HG02943 (cell line): Measurements from ENCODE around the gene MTHFD1L.
"Not testable (repeated sequence)": the region's sequence is repeated elsewhere in the genome, so short reads cannot be mapped to it uniquely, and the experiment has no call there.

Experiments
- ATAC-seq: cut with Tn5 transposase; IDR thresholded peaks from one replicate; pipeline ENCODE4 v1.9.1; 2021; ENCODE audit warnings: mild to moderate bottlenecking, low read depth, moderate library complexity; ENCODE audit not compliant: unreplicated experiment

The MTHFD1L gene

DNA sequence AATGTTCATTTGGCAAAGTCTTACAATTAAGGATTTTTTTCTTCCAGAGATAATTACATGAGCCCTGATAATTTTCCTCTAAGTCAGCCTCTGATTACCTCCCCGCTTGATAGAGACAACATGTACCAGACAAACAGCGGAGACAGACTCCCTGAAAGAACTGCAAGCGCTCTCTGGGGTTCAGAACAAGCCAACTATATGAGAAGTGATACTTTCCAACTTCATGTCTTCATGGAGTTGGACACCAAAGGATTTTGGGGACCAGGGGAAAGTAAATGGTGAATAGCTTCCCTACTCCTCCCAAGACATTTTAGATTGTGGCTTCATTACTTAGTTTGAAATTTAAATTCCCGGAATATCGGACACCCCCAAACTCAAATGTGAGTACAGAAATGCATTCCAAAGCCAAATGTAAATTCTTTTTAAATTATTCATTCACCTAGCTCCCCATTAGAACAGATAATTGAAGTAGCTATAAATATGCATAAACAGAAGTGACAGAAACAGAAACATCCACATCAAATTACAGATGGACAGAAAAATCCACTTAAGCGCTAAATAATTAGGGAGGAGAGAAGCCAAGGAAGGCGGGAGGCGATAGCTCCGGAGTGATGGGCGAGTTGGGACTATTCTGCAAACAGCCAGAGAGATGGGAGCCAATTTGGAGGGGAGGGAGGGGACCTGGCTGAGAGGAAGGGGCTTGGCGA is 244.5 kb downstream of the MTHFD1L start:
- ATAC-seq: no peak

DNA sequence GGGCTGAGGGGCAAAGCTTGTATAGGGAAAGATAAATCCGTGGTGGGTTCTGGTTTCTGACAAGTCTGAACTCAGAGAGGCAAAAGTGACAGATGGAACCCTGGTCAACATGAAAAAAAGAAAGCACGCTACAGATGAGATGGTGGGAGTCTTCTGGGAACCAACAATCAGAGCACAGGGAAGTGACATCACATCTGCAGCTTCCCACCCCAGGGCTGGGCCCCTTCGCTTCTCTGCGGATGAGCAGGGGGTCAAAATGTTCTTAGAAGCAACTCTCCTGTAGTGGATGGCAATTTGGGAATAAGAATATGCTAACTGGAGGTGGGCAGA is 245.0 kb downstream of the MTHFD1L start:
- ATAC-seq: no peak

DNA sequence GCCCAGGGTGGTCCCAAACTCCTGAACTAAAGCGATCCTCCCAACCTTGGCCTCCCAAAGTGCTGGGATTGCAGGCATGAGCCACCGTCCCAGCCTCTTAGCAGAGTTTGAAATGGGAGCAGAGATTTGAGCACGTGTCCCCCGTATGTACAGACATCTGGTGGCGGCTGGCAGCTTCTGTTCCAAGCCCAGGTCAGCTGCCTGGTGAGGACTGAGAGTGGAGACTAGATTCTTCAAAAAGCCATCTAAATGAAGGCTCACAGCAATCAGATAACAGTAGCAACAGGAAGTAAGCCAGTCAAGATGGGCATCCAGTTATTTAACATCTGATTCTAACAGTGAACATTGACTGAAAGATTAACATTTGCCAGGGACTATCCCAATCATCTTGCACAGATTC is 246.2 kb downstream of the MTHFD1L start:
- no peak for ATAC-seq

DNA sequence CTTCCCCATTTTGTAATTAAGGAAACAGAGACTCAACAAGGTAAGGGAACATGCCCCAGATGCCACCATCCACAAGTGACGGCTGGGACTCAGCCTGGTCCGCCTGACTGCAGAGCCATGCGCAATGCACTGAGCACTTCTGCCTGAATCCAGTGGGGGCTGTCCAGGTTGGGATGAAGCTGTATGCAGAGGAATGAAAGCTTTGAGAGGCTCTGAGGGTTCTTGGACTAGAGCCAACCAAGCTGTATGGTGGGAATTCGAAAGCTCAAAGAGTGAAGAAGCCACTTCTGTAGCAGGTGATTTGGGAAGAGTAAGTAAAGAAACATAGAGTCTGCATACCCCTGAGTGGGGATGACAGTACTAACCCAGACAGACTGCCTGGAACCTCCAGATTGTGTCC is 246.6 kb downstream of the MTHFD1L start:
- ATAC-seq: no peak

DNA sequence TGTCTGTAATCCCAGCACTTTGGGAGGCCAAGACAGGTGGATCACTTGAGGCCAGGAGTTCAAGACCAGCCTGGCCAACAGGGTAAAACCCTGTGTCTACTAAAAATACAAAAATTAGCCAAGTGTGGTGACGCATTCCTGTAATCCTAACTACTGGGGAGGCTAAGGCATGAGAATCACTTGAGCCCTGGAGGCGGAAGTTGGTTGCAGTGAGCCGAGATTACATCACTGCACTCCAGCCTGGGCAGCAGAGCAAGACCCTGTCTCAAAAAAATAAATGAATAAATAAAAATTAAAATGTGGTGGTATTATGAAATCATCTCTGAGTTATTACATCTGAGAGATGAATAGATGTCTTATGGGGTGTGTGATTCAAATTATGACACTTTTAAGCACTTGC is 247.4 kb downstream of the MTHFD1L start:
- ATAC-seq: not testable (repeated sequence)

DNA sequence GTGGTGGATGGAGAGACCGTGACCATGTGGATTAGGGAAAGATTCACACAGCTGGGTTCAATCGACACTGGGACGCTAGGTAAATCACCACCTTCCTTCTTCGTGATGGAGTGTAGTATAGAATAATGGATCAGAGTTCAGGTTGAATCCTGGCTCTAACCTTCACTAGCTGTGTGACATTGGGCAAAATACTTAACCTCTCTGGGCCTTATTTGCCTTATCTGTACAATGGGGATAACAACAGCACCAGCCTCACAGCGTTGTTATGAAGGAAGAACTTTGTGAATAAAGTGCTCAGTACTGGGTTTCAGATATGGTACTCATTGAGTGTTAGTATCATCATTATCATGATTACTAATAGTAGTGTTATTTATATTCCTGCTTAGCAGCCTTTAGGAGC is 248.1 kb downstream of the MTHFD1L start:
- ATAC-seq: no peak

DNA sequence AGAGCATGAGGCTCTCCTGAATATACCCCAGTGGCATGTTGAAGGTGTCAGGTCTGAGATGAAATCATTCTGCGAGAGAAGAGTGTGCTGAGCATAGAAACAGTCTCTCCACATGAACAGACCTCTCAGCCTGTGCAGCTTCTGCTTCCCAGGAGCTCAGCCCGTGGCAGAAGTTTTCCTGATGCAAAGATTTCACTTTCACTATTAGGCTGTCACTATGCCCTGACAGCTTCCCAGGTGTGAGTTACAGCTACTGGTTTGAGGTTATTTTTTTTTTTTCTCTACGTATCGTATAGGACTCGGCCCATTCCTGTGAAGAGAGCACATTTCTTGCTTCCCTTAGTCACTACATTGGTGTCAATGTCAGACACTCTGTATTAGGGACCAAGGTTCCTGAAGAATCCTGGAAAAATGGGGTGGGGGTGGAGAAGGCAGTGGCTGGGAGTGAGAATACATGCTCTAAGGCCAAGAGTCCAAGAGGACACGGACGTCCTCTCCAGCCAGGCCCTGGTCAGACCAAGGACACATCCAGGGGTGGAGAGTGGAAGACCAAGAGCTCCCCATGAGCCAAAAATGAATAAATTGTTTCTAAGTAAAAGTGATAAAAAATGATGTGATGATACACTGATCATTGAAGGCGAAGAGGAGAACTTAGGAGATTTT is 253.1 kb downstream of the MTHFD1L start:
- ATAC-seq: no peak

DNA sequence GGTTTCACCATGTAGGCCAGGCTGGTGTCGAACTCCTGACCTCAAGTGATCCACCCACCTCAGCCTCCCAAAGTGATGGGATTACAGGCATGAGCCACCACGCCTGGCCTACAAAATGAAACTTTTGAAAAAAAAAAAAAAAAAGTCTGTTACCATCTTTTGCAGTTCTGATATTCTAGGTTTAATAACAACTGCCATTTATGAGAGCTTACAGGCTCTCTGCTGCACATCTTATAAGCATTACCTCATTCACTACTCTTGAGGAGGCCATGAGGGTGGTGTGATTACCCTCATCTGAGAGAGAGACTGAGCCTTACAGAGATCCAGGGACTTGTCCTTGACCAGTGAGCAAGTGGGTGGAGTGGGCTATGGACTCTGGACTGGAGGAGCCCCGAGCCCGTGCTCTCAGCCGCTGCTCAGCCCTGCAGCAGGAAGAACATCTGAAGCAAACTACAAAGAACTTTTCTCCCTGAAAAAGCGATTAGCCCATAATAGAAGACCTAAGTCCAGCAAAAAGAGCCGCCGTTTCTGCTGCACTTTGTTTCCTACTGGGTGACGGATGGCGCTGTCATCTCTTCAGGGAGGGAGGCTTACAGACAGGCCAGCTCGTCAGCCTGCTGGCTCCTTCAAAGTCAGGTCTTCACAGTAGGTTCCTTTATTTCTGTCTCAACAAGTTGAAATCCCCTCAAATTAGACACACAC is 254.5 kb downstream of the MTHFD1L start:
- ATAC-seq: no peak

DNA sequence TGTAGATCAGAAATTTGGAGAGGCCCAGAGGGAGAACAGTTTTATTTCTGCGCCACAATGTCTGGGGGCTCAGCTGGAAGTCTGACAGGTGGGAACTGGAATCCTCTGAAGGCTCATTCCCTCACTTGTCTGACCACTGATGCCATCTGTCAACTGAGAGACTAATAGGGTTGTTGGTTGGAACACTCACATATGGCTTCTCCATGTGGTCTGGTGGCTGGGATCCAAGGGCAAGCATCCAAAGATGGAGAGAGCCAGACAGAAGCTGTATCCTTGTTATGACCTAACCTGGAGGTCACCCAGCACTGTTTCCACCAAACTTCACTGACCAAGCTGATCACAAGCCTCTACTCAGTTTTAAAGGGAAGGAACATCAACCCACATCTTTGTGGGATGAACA is 256.4 kb downstream of the MTHFD1L start:
- no peak for ATAC-seq

DNA sequence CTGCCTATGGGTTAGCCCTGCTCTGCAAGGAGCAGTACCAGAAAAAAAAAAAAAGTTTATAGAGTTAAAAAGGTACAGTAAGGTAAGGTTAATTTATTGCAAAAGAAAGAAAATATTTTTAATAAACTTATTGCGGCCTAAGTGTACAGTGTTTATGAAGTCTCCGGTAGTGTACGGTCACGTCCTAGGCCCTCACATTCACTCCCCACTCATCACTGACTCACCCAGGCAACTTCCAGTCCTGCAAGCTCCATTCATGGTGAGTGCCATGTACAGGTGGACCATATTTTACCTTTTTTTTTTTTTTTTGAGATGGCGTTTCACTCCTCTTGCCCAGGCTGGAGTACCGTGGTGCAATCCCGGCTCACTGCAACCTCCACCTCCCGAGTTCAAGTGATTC is 258.1 kb downstream of the MTHFD1L start:
- ATAC-seq: not testable (repeated sequence)

DNA sequence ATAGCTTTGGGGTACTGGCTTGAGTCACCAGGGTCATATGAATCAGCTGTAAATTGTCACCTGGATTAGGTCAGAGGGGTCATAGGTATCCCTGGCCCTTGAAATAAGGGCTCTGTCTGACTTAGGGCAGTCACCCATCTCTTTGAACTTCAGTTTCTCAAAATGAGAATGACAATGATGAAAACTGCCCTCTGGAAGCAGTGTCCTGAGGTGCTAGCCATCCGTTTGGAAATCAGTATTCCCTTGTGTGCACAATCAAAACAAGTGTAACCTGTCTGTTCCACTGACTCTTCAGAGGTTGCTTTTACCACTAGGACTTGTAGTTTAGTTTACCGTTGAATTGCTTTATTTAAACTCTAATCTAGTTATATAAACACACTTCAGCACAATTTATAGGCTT is 259.7 kb downstream of the MTHFD1L start:
- ATAC-seq: not testable (repeated sequence)

DNA sequence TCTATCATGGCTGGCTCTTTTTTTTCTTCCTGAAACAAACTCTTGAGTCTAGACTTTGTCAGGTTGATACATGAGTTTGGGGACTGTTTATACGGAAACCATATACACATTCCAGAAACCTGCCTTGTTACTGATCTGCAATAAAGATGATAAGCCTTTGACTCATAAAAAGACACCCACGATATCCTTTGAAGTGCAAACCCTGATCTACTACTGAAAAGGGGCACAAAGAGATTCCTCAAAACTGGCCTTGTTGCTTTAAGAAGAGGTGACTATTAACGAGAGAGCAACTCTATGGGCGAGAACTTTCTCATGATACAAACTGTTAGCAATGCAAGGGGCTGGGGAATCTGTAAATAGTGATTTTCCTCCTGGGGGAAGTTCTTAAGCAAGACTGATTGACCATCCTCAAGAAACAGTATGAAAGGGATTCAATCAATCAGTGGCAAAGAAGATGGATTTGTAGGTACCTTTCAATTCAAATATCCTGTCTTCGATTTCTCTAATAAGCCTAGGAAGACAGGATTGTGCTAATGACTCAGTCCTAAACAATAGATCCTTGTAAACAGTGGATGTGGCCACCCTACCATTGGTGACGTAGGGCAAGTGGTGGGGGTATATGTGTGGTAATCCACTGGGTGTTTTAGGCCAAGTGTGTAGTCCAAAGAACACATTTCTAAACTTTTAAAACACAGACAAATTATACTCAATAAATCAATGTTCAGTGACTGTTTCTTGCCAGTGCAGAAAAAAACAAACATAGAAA is 260.3 kb downstream of the MTHFD1L start:
- ATAC-seq: not testable (repeated sequence)

DNA sequence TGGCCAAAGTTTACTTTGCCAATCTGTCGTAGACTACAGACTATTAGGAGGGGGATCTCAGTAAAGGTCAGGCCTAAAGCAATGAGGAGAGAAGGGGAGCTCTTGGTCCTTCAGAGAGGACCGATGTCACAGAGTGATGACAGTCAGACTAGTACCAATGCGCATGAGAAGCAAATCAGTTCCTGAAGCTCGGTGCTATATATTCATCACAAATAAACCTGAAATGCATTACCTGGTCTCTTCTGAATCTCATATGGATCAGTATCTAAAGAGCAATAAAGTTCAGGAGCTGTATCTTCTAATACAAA is 260.9 kb downstream of the MTHFD1L start:
- ATAC-seq: not testable (repeated sequence)

DNA sequence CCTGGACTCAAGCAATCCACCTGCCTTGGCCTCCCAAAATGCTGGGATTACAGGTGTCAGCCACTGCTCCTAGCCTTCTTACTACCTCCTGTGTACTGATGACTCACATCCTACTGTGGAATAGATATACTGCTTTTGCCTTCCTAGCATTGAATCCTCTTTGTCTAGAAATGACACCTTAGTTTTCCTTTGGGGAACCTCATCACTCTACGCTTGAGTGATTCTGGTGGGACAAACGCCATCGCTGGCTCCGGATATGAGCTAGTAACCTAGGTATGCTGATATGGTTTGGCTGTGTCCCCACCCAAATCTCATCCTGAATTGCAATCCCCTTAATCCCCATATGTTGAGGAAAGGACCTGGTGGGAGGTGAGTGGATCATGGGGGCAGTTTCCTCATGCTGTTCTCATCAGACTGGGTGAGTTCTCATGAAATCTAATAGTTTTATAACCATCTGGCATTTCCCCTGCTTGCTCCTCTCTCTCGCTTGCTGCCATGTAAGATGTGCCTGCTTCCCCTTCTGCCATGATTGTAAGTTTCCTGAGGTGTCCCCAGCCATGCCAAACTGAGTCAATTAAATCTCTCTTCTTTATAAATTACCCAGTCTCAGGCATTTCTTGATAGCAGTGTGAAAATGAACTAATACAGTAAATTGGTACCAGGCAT is 261.8 kb downstream of the MTHFD1L start:
- not testable (repeated sequence) for ATAC-seq

DNA sequence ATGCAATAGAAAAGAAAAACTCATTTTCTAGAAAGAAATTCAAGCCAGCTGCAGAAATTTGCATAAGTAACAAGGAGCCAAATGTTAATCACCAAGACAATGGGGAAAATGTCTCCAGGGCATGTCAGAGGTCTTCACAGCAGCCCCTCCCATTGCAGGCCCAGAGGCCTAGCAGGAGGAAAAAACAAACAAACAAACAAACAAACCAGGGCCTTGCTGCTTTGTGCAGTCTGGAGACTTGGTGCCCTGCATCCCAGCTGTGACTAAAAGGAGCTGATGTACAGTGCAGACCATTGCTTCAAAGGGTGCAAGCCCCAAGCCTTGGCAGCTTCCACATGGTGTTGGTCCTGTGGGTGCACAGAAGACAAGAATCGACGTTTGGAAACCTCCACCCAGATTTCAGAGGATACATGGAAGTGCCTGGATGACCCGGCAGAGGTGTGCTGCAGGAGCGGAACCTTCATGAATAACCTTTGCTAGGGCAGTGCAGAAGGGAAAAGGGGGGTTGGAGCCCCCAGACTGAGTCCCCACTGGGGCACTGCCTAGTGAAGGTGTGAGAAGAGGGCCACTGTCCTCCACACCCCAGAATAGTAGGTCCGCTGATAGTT is 263.4 kb downstream of the MTHFD1L start:
- no peak for ATAC-seq

DNA sequence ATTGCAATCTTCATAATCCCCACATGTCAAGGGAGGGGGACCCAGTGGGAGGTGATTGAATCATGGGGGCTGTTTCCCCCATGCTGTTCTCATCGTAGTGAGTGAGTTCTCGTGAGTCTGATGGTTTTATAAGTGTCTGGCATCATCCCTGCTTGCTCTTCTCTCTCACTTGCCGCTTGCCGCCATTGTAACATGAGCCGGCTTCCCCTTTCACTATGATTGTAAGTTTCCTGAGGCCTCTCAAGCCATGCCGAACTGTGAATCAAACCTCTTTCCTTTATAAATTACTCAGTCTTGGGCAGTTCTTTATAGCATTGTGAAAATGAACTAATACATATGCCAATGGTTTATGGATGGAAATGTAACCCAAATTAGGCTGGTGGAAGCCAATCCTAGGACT is 264.8 kb downstream of the MTHFD1L start:
- no peak for ATAC-seq

DNA sequence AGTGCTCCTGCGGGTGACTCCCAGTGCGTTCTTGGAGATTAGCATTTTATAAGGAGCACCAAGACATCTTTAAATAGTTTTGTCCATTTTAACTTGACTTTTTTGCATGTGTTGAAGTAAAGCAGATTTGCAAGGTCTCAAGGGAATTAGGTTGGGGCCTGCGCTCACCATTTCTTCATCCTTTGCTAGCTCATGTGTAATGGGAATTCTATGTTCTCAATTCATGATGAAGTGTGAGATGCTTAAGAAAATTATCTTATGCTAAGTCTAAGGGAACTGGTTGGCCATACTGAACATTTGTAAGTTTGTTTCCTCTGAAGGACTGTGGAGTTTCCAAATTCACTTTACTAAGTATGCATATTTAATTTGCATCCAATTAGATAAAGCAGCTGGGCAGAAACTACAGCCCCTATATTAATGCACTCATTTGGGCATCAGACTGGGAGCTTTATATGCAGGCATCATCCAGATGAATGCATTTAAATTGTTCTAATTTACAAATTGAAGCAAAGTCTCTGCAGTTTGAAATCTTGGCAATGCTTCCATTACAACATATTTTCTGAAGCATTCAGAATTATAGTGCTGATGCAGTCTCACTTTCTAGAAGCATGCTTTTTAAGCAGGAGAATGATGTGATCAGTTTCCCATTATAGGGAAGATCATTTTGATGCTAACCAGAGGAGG is 266.0 kb downstream of the MTHFD1L start:
- no peak for ATAC-seq

DNA sequence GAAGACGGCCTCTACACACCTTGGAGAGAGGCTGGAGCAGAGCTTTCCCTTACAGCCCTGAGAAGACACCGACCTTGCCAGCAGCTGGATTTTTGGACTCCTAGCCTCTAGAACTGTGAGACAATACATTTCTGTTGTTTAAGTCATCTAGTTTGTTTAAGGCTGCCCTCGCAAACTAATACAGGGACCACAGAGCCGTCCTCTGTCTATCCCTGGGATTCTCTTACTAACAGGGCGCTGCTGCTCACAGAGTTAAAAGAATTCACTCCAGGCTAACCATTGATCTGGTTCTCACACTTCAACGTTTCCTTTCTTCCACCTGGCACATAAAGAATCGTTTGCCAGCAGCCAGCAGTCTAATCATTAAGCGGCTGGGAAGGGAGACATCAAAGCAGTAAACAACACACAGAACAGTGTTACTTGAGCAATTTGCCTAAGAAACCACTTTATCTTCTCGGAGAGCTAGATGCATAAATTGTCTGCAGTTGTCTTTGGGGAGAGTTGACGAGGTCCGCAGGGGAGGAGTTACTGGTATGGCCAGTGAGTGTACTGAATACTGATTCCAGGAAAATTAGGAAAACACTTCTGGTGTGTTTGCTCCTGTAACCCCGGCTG is 270.7 kb downstream of the MTHFD1L start:
- ATAC-seq: no peak

DNA sequence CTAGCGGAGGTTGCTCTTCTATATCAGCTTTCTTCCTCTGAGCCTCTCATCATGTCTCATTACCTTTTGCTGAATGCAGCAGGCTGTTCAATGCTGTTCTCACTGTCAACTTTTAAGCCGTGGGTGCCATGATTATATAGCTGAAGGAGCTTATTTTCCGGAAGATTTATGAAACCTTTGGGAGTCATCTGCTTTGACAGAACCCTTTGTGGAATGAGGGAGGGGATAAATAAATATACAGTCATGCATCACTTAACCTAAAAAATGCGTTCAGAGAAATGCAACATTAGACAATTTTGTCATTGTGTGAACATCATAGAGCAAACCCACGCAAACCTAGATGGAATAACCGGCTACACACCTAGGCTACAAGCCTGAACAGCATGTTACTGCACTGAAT is 272.0 kb downstream of the MTHFD1L start:
- ATAC-seq: no peak
